Measurements from ENCODE around the gene PTGFR. TPM values are rescaled to one million over a fixed set of nuclear protein-coding genes. Genes with fewer than 3 reads are reported as not detected.

PTGFR gene
- total RNA-seq, 1 experiment from 2014 or later: not detected

- Histone ChIP-seq H2AFZ (ENCODE audit: low read depth, low read length, poor library complexity, severe bottlenecking) (no peak overlapping the region), H3K9ac (ENCODE audit: low read length) (no peak overlapping the region), H3K4me2 (ENCODE audit: low read length) (no peak overlapping the region), H3K4me1 (ENCODE audit: control insufficient read depth in 1 of 2, insufficient read depth in 2 of 2, low read length in 2 of 2) (no peaks in the 10 kb centered on the region), H3K27ac (ENCODE audit: low read depth, low read length) (no peak overlapping the region), H3K36me3 (ENCODE audit: control insufficient read depth in 1 of 2, insufficient read depth in 2 of 2, low read length in 2 of 2) (no peaks in the 10 kb centered on the region), H4K20me1 (ENCODE audit: insufficient read depth) (no peaks in the 10 kb centered on the region), H3K4me3 (replicated peaks in 1 of 2; ENCODE audit: low read depth in 1 of 2, low read length in 2 of 2) (no peak overlapping the region), H3K27me3 (ENCODE audit: insufficient read depth, low read length) (no peaks in the 10 kb centered on the region), H3K9me3 (ENCODE audit: control insufficient read depth in 1 of 2, insufficient read depth in 1 of 2, low read depth in 1 of 2, low read length in 2 of 2) (no peaks in the 10 kb centered on the region), H3K79me2 (ENCODE audit: insufficient read depth, low read length) (no peaks in the 10 kb centered on the region), H3K9me2 (ENCODE audit: insufficient read depth) (no peaks in the 10 kb centered on the region)
- ChIA-PET POLR2A (no interaction called here), RAD21 (ENCODE audit: low non-redundant PET in 1 of 2, low total read pairs in 2 of 2, uncharacterized antibody in 2 of 2, unreplicated experiment in 2 of 2) (no interaction called here), CTCF (no interaction called here)
- no TSS peak for BruUV-seq (replicated peaks)
- ATAC-seq (no peak), DNase-seq (ENCODE audit: low read depth, low spot score) (no peak)
- TF ChIP-seq POLR2A (IDR thresholded peaks at IDR 0.05; ENCODE audit: borderline replicate concordance, extremely low read depth, insufficient read depth, insufficient read length): no peak
- TF ChIP-seq CTCF (IDR thresholded peaks at IDR 0.05 in 2 of 3, conservative IDR thresholded peaks at IDR 0.05 in 1 of 3; ENCODE audit: borderline replicate concordance in 1 of 3, insufficient read depth in 1 of 3, low read depth in 2 of 3, low read length in 2 of 3): no peak
- no peak for TF ChIP-seq TCF7L2 (IDR thresholded peaks at IDR 0.05; ENCODE audit: borderline replicate concordance, extremely low read depth, insufficient read depth, insufficient read length)
- TF ChIP-seq REST (IDR thresholded peaks at IDR 0.05; ENCODE audit: low read depth): no peak
- TF ChIP-seq CBX3 (IDR thresholded peaks at IDR 0.05; ENCODE audit: low read depth): no peak
- TF ChIP-seq EZH2 (IDR thresholded peaks at IDR 0.05): no peak
- TF ChIP-seq ZNF274 (IDR thresholded peaks at IDR 0.05; ENCODE audit: low read depth, low read length): no peak
- TF ChIP-seq MAX (IDR thresholded peaks at IDR 0.05): no peak
- no peak for TF ChIP-seq ATF3 (IDR thresholded peaks at IDR 0.05)
- TF ChIP-seq FOSL1 (IDR thresholded peaks at IDR 0.05; ENCODE audit: low read depth): no peak
- TF ChIP-seq POLR2AphosphoS5 (IDR thresholded peaks at IDR 0.05; ENCODE audit: low read depth, low read length): no peak
- TF ChIP-seq SRF (IDR thresholded peaks at IDR 0.05; ENCODE audit: low read depth): no peak
- no peak for TF ChIP-seq YY1 (IDR thresholded peaks at IDR 0.05; ENCODE audit: extremely low read depth, insufficient replicate concordance, low read depth, low read length)
- TF ChIP-seq JUND (IDR thresholded peaks at IDR 0.05): no peak
- intact Hi-C loops (cut with micrococcal nuclease): no loop called here
Observed at GRCh38 chr1:78560811-78561210, 70.0 kb downstream of the PTGFR start.
